HG02973 (cell line): ENCODE measurements around the gene DRG2.

Experiments
- ATAC-seq: cut with Tn5 transposase; IDR thresholded peaks from one replicate; pipeline ENCODE4 v1.9.1; 2021; ENCODE audit warnings: moderate library complexity; ENCODE audit not compliant: unreplicated experiment

The DRG2 gene, protein sequence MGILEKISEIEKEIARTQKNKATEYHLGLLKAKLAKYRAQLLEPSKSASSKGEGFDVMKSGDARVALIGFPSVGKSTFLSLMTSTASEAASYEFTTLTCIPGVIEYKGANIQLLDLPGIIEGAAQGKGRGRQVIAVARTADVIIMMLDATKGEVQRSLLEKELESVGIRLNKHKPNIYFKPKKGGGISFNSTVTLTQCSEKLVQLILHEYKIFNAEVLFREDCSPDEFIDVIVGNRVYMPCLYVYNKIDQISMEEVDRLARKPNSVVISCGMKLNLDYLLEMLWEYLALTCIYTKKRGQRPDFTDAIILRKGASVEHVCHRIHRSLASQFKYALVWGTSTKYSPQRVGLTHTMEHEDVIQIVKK

DNA sequence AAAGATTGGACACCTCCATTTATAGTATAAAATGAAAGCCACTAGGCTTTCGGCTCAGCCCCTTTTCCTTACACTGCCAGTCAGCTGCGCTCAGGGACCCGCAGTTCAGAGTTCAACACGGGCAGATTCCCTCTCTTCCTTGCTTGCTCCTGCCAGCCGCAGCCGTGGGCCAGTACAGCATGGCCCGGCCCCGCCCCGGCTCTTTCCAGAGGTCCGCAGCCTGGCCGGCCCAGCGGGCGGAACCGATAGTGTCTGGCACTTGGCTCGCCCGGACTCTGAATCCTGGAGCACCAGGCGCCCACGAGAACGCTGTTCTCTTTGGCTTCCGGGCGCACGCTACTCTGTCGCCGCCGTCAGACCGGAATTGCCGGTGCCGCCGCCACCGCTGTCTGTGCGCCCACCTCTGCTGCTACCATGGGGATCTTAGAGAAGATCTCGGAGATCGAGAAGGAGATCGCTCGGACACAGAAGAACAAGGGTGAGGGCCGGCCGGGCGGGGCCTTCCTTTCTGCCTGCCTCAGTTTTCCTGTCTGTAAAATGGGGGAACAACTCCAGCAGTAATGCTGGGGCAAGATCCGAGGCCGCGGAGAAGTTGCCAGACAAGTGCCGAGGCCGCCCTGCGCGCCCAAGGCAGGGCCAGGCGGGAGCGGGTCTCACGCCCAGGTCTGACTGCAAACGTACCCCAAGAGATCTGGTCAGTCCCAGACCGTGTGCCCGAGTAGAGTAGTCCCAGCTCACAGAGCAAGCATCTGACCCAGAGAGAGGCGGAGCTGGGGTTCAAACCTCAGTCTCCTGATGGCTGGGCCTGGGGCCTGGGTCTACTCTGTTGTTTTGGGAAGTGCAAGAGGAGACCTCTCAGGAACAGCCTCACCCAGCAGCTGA, at the start of gene DRG2:
TSS of gene DRG2 (plus strand) at position 339 of the 882 bp plus-strand sequence. CDS start at position 415, 76 bp downstream.
- ATAC-seq, result peak; percentile 78

DNA sequence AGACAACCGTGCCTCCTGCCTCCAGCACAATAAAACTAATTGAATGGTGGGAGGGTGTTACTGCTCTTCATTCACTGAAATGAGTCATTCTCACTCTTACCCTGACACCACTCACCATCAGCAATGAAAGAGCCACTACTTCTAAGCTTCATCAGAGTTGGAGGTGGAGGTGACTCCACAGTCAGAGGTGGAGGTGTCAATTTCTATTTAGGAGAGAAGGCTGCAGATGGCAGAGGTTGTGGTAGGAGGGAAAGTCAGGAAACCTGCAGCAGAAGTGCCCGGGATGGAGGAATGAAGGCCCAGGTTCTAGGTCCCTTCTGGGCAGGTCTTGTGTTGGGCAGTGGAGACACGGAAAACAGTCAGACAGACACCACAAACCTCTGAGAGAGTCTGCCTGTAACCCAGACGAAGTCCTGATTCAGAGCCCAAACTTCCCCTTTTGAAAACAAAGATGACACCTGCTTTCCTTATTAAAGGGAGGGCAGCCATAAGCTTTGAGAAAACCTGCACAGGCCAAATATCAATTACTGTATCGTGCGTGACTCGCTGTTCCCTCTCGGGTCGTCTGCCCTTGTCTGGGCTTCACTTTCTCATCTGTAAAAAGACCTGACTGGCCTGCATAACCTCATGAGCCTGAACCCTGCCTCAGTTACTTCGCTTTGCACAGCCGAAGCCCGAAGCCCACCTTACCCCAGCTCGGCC, 49.4 kb upstream of the DRG2 start:
- no peak for ATAC-seq

DNA sequence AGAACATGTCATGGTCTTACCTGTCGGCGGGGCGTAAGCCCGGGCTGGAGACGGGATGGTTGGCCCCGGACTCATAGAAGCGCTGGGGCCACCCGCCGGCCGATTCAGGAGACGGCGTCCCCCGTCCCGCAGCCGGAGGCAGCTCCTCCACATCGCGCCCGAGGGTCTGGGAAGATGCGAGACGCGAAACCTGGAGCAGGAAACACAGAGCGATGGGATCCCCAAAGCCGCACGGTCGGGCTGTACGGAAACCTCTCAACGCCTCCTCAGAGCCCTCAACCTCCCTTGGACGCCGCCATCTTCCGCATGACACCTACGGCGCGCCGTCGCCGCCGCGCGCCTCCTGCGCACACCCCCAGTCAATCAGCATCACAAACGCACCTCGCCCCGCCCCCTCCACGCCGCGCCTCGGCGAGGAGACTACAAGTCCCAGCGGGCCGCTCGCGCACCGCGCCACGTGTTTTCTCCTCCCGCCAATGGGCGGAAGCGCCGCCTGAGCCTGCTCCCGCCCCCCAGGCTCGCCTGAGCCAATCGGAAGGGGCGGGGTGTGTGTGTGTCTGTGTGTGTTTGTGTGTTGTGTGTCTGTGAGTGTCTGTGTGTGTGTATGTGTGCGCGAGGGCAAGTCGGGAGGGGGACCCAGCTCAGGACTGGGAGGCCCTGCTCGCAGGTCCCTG, 48.8 kb upstream of the DRG2 start, which contains the start of the genes ATPAF2 and GID4:
TSS of gene ATPAF2 (minus strand) at position 308 of the 674 bp plus-strand sequence. CDS start at position 153, 155 bp downstream.
TSS of gene GID4 (plus strand) at position 548 of the 674 bp plus-strand sequence. CDS start at position 605, 57 bp downstream.
- ATAC-seq, result peak; percentile 83

DNA sequence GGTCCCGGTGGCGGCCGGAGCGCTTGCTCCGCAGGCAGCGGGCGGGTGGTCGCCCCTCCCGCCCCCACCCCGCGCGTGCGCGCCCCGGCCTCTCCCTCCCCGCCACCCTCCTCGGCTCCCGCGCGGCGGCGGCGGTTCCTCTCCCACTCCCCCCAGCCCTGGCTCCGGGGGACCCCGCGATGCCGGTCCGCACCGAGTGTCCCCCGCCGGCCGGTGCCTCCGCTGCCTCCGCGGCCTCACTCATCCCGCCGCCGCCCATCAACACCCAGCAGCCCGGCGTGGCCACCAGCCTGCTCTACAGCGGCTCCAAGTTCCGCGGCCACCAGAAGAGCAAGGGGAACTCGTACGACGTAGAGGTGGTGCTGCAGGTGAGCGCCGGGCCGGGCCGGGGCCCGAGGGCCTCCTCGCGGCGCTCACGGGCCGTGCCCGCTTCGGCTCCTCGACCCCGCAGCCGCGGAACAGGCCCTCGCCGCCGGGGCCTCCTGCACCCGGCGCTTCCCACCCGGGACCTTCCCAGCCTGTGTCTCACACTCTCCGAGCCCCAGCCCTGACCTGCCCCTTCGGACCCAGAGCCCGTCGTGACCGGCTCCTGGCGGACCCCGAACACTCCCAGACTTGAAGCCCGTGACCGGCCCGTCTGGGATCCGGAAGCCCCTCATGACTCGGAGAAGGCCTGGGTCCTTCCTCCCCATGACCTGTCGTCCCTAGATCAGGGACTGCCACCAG, 48.0 kb upstream of the DRG2 start:
- ATAC-seq, result peak; percentile 29

DNA sequence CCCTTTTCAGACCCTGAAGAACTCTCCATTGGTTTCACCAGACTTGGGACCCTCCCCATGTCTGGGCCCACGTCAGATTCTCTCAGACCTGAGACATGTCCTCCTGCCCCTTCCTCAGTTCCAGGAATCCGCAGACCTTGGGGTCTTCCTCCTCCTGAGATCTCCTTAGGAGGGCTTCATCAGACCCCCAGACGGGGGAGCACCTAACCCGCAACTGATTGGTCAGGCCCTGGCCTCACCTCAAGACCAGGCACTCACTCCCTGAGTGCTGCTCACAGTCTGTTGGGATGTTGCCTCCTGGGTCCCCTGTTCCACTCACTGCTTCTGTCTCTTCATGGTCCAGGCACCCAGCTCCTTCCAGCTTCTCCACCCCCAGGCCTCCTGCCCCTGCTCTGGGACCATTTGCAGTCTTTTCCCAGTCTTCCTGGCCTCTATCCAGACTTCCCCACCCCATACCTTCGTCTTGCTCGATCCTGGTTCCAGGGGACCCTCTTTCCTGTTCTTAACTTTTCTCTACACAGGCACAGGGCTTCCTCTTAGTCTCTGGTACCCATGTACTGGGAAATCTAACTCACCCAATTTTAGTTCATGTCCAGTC, 47.4 kb upstream of the DRG2 start:
- no peak for ATAC-seq

DNA sequence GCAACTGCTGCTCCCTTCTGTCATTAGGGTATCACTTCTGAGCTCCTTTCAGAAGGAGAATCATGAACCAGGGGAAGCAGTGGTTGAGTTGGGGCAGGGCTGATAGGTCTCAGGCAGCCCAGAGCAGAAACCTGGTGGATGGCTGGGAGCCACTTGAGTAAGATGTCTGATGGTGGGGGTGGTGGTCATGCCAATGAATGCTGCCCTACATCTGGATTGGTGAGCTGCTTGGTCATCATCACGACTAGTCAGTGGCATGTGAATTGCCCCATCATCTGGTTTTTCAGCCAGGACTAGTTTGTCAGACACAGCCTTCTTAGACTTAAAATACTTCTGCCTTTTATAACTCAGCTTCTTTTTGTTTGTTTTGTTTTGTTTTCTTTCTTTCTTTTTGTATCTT, 46.0 kb upstream of the DRG2 start:
- no peak for ATAC-seq

DNA sequence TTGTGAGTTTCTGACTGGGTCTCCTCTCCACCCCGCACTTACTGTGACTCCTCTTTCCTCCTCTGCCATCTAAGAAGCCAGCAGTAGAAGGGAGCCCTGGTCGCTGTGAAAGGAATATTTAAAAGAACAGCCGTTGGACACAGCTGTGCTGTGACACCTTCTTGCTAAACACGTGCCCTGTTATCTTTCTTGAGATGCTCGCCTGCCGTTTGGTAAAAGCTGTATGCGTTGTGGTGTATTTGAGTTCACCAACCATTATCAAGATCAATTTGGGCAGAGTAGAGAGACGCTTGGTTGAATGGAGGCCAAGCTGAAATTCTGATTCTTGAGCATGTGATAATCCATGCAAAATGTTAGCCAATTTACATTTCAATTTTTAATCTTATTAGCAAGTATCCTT, 44.8 kb upstream of the DRG2 start:
- ATAC-seq, result no peak

DNA sequence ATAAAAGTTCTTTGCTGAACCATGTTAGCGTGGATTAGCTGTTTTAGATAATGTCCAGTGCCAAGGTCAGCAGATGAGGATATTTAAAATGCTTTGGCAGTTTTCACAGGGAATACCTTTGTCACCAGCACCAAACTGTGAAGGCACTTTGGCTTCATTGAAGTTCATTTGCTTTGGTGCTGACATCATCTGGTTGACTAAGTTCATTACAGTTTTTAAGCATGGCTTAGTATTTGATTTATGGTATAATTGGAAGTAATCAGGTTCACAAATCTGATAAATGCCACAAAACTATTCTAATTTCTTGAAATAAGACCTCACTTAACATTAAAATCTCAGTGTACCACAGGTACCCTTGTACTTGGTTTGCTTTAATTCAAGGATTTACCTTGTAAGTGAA, 44.3 kb upstream of the DRG2 start:
- ATAC-seq, result no peak

DNA sequence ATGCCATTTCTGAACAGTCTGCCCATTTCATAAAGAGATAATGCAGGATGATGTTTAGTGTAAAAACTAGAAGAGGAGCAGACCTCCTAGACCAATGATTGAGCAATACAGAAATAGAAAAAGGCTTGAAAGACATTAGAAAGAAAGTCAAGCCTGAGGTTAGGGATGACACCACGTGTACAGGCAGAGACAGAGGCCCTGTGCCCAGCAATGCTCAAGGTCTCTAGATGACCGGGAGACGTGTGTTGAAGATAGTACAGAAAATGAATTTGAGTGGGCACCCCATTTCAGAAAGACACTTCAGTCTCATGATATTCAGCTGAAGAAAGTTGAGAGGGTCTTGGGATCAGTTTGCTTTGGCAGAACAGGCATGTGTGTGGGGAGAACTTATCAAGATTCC, 43.1 kb upstream of the DRG2 start:
- ATAC-seq, result no peak

DNA sequence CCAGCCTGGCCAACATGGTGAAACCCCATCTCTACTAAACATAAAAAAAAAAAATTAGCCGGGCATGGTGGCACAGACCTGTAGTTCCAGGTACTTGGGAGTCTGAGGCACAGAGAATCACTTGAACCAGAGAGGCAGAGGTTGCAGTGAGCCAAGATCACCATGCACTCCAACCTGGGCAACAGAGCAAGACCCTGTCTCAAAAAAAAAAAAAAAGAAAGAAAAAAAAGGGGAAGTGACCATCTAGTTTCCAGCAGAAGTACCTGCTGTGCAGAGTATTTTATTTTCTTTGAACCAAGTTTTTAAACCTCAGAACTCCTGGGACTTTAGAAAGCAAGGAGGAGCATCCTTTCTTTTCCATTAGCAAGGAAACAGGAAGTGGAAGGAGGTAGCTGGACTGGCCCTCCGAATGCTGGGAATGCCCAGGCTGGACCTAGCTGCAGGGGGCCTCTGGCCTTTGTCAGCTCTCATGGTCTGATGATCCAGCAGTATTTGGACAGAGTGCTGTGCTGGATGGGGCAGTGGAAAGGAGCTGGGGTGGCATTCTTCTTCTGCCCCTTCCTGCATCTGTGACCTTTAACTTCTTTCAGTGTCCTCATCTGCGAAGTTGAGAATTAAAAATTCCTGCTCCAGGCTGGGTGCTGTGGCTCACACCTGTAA, 41.9 kb upstream of the DRG2 start:
- ATAC-seq, result no peak

DNA sequence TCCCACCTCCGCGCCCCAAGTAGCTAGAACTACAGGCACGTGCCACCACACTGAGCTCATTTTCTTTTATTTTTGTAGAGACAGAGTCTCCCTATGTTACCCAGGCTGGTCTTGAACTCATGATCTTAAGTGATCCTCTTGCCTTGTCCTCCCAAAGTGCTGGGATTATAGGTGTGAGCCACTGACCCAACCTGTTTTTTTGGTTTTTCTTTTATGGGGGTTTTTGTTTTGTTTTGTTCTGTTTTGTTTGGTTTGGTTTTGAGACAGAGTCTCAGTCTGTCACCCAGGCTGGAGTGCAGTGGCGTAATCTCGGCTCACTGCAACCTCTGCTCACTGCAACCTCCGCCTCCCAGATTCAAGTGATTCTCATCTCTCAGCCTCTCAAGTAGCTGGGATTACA, 32.2 kb upstream of the DRG2 start:
- no peak for ATAC-seq

DNA sequence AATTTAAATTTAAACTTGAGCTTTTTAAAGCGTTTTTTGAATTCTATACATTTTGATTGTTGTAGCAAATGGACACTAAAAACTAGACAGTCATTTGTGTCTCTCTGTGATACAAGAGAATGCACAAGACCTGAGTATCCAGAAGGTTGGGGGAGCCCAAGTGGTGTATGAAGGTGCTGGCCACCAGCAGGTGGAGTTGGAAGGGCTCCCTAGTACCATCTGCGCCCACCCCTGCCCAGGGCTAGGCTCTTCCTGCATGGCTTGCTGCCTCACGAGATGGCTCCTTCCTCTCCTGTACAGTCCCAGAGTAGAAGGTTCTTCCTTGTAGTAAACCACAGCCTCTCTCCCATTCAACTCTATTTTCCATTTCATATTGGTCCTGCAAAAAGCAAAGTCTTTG, 31.5 kb upstream of the DRG2 start:
- no peak for ATAC-seq

DNA sequence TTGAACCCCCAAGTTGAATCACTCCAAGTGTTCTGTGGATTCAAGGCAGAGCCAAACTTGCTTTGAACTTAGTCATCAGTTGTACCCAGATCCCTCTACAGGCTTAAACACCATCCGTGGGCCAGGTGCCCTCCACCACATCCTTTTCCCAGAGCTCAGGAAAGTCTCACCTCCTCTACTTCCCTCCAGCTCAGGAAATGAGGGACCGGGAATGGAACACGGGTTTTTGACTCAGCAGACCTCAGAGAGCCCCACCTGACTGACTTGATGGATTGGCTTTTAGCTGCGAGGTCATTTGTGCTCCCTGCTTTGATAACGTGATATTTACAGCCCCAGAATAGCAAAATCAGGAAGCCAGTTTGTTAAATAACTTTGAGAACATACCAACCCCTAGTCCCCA, 28.5 kb upstream of the DRG2 start:
- ATAC-seq, result no peak

DNA sequence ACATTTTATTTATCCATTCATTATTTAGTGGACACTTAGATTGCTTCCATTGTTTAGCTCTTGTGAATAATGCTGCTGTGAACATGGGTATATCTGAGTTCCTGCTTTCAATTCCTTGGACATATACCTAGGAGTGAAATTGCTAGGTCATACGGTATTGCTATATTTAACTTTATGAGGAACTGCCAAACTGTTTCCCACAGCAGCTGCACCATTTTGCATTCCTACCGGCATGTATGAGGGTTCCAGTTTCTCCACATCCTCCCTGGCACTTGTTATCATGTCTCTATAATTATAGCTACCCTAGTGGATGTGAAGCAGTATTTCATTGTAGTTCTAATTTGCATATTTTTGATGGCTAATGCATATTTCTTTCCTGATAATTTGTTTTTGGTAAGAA, 23.7 kb upstream of the DRG2 start:
- ATAC-seq, result no peak

DNA sequence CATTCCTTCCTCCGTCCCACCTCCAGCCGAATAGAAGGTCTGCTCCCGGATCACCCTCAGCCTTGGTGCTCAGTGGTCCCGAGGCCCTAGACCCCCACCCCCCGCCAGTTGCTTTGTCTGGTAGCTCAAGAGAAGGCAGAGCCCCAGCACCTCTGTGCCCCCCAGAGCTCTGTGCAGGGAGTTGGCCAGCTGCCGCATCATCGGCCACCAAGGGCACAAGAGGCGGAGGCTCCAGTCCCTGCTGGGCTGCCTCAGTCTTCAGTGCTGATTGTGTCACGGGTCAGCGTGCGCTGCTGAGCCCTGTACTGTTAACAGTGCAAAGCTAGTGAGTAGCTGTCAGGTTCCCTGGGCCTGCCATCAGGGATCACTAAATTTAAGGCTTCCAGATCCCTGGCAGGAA, 22.2 kb upstream of the DRG2 start:
- no peak for ATAC-seq

DNA sequence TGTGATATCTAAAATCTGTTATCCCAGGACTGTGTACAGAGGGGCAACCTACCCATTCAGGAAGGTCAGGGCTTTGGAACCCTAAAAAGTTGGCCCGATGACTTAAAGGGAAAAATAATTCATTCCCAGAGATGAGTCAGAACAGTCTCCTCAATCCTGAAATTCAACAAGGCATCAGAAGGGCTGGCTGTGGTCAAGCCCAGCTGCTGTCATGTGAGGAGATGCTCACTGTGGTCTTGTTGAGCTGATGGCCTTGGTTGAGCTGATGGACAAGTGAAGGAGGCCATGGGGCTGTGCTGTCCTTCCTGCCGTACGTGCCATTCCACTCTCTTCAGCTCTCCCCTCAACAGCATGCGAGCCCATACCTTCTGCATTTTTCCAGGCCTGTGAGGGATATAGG, 20.9 kb upstream of the DRG2 start:
- ATAC-seq, result no peak

DNA sequence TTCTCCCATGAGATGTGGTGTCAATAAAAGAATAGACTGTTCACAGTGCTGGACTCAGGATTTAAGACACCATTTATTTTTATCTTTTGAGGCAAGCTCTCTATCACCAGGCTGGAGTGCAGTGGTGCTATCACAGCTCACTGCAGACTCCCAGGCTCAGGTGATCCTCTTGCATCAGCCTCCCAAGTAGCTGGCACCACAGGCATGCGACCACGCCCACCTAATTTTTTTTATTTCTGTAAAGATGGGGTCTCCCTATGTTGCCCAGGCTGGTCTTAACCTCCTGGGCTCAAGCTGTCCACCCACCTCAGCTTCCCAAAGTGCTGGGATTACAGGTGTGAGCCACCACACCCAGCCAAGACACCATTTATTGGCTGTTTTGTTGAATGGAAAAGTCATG, 18.6 kb upstream of the DRG2 start:
- no peak for ATAC-seq

DNA sequence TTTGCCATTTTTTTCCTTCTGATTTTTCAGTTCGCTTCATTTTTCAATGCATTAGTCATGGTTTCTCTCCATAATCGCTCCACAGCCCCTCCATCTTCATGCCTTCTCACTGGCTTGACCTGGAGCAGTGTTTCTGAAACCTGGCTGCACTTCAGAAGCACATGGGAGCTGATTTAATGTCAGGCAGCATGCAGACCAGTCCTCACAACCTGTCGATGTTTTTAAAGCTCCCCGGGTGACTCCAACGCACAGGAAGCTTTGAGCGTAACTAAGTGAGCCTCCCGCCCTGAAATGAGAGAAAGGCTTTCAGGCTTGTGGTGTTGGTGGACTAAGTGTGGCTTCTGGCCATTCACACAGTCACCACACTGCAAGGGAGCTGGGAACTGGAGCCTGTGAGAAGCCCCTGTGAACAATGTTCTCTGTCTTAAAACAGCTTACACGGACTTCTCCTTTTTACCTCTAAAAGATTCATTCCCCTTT, 16.8 kb upstream of the DRG2 start:
- no peak for ATAC-seq

DNA sequence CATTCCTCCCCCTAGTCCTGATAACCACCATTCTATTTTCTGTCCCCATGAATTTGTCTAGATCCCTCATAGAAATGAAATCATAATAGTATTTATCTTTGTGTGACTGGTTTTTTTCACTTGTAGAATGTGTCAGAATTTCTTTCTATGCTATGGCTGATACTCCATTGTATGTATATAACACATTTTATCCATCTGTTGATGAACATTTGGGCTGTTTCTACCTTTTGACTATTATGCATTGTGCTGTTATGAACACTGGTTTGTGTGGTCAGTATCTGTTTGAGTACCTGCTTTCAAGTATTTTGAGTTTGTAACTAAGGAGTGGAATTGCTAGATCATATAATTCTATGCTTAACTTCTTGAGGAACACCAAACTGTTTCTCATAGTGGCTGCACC, 16.0 kb upstream of the DRG2 start:
- ATAC-seq, result no peak
